Activated CD4-positive, alpha-beta T cell treated with anti-CD3 and anti-CD28 coated beads, Interleukin-2, amount 10 ng/mL, durations not matched to agents 24 days and 14 days (primary cell): ENCODE measurements around the gene DDIAS. TPM values are rescaled to one million over a fixed set of nuclear protein-coding genes. Genes with fewer than 3 reads are reported as not detected.
A peak's percentile ranks its signal among the peaks of the same experiment; 100 is the strongest.
"Not testable (repeated sequence)": the region's sequence is repeated elsewhere in the genome, so short reads cannot be mapped to it uniquely, and the experiment has no call there.

Experiments used
- DNase-seq: peaks from one replicate; pipeline ENCODE4 v3.0.0; 2022
- H3K27ac Mint-ChIP-seq: one replicate; pipeline ENCODE4 v1.8.0; 2022; ENCODE audit warnings: mild to moderate bottlenecking, mixed read lengths
- H3K27me3 Mint-ChIP-seq: one replicate; pipeline ENCODE4 v1.8.0; 2022; ENCODE audit warnings: mixed read lengths
- H3K36me3 Mint-ChIP-seq: one replicate; pipeline ENCODE4 v1.8.0; 2022; ENCODE audit warnings: low read depth, mild to moderate bottlenecking, mixed read lengths
- H3K4me1 Mint-ChIP-seq: one replicate; pipeline ENCODE4 v1.8.0; 2021; ENCODE audit warnings: mixed read lengths
- H3K4me3 Mint-ChIP-seq: one replicate; pipeline ENCODE4 v1.8.0; 2022; ENCODE audit warnings: mild to moderate bottlenecking, moderate library complexity, mixed read lengths
- H3K9me3 Mint-ChIP-seq: one replicate; pipeline ENCODE4 v1.8.0; 2021; ENCODE audit warnings: mixed read lengths
- intact Hi-C: fragments of 100-400 bp; cut with micrococcal nuclease; formaldehyde crosslinking; loops from one replicate; pipeline ENCODE4 v1.15.1; 2023
- total RNA-seq: library from RNA; stranded (reverse); gene quantifications from 2 replicates; pipeline ENCODE4 v1.2.3, GENCODE V29; 2022

Gene DDIAS
- total RNA-seq, 1 donor from 2014 or later = 26.9 TPM

DNA sequence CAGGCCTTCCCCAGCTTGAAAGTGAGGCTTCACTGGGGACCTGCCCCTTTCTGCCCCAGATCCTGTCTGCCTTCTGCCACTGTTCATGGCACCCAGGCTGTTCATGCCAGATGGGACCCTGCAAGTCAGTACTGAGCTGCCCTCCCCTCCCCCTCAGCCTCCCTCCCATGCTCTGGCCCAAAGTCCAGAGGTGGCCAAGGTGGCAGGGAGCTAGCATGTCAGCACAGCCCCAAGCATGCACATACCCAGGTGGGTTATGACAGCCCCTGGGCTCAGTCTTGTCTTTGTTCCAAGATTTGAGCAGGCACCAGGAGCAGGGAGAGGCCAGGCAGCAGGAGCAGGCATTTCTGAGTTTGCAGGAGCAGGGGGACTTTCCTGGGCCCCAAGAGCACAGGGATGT, 44.1 kb downstream of the DDIAS start:
- H3K4me3 Mint-ChIP-seq = no peak overlapping the region
- H3K27me3 Mint-ChIP-seq = peaks cover 14% of the 10 kb centered on the region
- DNase-seq = no peak
- no peaks in the 10 kb centered on the region for H3K4me1 Mint-ChIP-seq
- no peak overlapping the region for H3K27ac Mint-ChIP-seq
- peaks cover 15% of the 10 kb centered on the region for H3K9me3 Mint-ChIP-seq
- intact Hi-C loops = no loop called here
- peaks cover 4% of the 10 kb centered on the region for H3K36me3 Mint-ChIP-seq

DNA sequence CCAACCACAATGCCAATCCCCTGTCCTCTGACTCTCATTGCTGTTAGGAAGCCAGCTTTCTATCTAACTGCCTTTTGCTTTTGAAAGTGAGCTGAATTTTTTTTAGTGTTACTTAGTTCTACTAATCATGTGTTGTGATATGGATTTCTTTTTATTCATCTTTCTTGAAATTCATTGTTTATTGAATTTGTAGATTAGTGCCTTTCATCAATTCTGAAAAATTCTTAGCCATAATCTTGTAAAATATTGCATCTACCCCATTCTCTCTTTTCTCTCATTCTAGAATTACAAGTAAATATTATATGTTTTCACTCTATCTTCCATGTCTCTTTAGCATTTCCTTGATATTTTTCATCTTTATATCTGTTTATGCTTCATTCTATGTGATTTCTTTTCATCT, 47.8 kb downstream of the DDIAS start:
- intact Hi-C loops = no loop called here
- peaks cover 18% of the 10 kb centered on the region for H3K27me3 Mint-ChIP-seq
- H3K9me3 Mint-ChIP-seq = peaks cover 27% of the 10 kb centered on the region
- no peak for DNase-seq
- H3K4me1 Mint-ChIP-seq = no peaks in the 10 kb centered on the region
- H3K4me3 Mint-ChIP-seq = no peak overlapping the region
- H3K36me3 Mint-ChIP-seq = peaks cover 24% of the 10 kb centered on the region
- no peak overlapping the region for H3K27ac Mint-ChIP-seq

DNA sequence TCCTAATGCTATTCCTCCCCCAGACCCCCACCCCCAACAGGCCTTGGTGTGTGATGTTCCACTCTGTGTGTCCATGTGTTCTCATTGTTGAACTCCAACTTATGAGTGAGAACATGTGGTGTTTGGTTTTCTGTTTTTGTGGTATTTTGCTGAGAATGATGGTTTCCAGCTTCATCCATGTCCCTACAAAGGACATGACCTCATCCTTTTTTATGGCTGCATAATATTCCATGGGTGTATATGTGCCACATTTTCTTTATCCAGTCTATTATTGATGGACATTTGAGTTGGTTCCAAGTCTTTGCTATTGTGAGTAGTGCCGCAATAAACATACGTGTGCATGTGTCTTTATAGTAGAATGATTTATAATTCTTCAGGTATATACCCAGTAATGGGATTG, 49.0 kb downstream of the DDIAS start:
- Mint-ChIP-seq H3K9me3 (peaks cover 30% of the 10 kb centered on the region), H3K27me3 (peaks cover 18% of the 10 kb centered on the region), H3K36me3 (peaks cover 29% of the 10 kb centered on the region)
- DNase-seq, H3K4me3 Mint-ChIP-seq, H3K27ac Mint-ChIP-seq, H3K4me1 Mint-ChIP-seq, intact Hi-C loops: not testable (repeated sequence)

DNA sequence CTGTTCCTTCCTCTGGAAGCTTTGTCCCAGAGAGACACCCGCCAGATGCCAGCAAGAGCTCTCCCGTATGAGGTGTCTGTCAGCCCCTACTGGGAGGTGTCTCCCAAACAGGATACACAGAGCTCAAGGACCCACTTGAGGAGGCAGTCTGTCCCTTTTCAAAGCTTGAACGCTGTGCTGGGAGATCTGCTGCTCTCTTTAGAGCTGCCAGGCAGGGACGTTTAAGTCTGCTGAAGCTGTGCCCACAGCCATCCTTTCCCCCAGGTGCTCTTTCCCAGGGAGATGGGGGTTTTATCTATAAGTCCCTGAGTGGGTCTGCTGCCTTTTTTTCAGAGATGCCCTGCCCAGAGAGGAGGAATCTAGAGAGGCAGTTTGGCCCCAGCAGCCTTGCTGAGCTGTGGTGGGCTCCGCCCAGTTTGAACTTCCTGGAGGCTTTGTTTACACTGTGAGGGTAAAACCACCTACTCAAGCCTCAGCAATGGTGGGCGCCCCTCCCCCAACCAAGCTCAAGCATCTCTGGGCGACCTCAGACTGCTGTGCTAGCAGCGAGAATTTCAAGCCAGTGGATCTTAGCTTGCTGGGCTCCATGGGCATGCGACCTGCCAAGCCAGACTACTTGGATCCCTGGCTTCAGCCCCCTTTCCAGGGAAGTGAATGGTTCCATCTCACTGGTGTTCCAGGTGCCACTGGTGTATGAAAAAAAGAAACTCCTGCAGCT, 54.4 kb downstream of the DDIAS start:
- Mint-ChIP-seq H3K4me1 (peaks cover 49% of the 10 kb centered on the region), H3K9me3 (peaks cover 30% of the 10 kb centered on the region), H3K27ac (peak overlapping the region; percentile 60), H3K36me3 (peaks cover 35% of the 10 kb centered on the region), H3K4me3 (peak overlapping the region; percentile 40)
- peak; percentile 90 for DNase-seq
- H3K27me3 Mint-ChIP-seq, intact Hi-C loops: not testable (repeated sequence)

DNA sequence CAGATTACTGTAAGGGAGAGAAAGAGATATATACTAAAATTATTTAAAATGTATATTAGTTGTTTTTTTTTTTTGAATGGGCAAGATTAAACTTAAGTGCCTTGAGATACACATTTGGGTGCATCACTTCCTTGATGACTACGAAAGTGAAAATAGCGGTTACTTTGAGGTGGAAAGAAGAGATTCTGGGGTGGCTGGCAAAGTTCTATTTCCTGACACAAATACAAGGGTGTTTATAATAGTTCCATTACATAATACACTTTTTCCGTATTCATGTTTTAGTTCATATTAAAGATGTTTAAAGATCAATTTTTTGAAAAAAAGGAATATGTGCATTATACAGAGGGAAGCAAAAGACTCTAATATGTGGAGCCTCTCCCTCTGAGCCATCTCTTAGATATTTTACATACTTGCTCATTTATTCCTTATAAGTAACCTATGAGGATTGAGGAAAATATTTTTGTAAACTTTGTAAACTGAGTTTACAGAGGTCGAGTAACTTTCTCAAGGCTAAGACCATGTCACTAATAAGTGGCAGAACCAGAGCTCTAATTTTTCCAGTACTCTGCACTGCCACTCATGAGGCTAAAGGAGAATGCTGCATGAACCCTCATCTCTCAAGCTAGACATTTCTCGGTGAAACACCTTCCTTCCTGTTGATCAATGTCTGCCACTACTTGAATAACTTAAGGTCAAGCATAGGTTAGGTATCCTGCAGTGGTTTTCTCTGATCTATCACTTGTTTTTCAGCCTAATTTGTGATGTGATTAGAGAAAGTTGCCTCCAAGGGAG, 58.6 kb downstream of the DDIAS start:
- peak; percentile 86 for DNase-seq

DNA sequence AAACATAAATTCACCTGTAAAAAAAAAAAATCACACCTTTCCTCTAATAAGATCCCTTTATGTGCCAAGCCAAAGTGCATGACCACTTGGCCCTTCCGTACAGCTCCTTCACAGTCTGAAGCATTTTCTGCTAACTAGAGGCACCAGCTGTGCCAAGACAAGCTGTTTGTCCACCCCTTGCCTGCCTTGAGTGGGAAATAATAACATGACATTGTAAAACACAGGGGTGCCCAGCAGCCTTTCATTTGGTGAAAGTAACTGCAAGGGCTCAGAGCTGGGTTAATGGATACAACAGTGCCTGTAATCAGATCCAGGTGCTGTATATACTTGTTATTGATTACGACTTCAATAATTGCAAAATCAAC, 59.2 kb downstream of the DDIAS start:
- H3K4me1 Mint-ChIP-seq = peaks cover 48% of the 10 kb centered on the region
- peak overlapping the region; percentile 62 for H3K27ac Mint-ChIP-seq
- peaks cover 11% of the 10 kb centered on the region for H3K36me3 Mint-ChIP-seq
- H3K4me3 Mint-ChIP-seq = peak overlapping the region; percentile 62
- intact Hi-C loops = loop anchor here (1.0 to 2.0 kb wide), 5 partner anchors 18 to 60 kb away; partner anchors contain the start of genes DDIAS and PRCP
- peak; percentile 65 for DNase-seq
- peaks cover 5% of the 10 kb centered on the region for H3K27me3 Mint-ChIP-seq
- H3K9me3 Mint-ChIP-seq = peaks cover 14% of the 10 kb centered on the region

More for the DNA sequence above, 58.6 kb downstream of the DDIAS start:
- intact Hi-C loops = loop anchor here (1.0 to 2.0 kb wide), 5 partner anchors 18 to 59 kb away; partner anchors contain the start of genes DDIAS and PRCP
- Mint-ChIP-seq H3K27ac (peak overlapping the region; percentile 62), H3K27me3 (peaks cover 2% of the 10 kb centered on the region), H3K36me3 (peaks cover 14% of the 10 kb centered on the region), H3K4me1 (peaks cover 51% of the 10 kb centered on the region), H3K9me3 (peaks cover 14% of the 10 kb centered on the region), H3K4me3 (peak overlapping the region; percentile 62)

DNA sequence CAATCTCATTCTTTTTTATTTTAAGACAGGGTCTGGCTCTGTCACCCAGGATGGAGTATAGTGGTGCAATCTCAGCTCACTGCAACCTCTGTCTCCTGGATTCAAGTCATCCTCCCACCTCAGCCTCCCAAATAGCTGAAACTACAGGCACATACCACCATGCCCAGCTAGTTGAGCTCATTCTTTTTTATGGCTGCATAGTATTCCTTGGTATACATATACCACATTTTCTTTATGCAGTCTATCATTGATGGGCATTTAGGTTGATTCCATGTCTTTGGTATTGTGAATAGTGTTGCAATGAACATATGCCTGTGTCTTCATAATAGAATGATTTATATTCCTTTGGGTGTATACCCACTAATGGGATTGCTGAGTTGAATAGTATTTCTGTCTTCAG, 60.5 kb downstream of the DDIAS start:
- H3K27me3 Mint-ChIP-seq, intact Hi-C loops: not testable (repeated sequence)
- peaks cover 38% of the 10 kb centered on the region for H3K4me1 Mint-ChIP-seq

DNA sequence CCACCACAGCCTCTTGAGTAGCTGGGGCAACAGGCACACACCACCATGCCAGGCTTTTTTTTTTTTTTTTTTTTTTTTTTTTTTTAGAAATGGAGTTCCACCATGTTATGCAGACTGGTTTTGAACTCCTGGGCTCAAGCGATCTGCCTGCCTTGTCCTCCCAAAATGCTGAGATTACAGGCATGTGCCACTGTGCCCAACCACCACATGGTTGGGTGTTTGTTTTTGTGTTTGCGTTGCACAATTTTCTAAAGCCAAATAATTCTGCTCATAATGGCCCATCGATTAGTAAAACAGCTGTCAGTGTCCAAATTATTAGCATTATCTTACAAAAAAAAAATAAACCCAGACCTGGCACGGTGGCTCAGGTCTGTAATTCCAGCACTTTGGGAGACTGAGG, 65.8 kb downstream of the DDIAS start:
- Mint-ChIP-seq H3K27me3 (peaks cover 8% of the 10 kb centered on the region), H3K36me3 (peaks cover 4% of the 10 kb centered on the region), H3K4me3 (no peak overlapping the region), H3K9me3 (peaks cover 15% of the 10 kb centered on the region), H3K4me1 (peaks cover 17% of the 10 kb centered on the region), H3K27ac (no peak overlapping the region)
- intact Hi-C loops = no loop called here
- DNase-seq = no peak

More for the DNA sequence above, 60.5 kb downstream of the DDIAS start:
- not testable (repeated sequence) for H3K4me3 Mint-ChIP-seq, H3K27ac Mint-ChIP-seq, DNase-seq
- Mint-ChIP-seq H3K9me3 (peaks cover 13% of the 10 kb centered on the region), H3K36me3 (peaks cover 11% of the 10 kb centered on the region)

DNA sequence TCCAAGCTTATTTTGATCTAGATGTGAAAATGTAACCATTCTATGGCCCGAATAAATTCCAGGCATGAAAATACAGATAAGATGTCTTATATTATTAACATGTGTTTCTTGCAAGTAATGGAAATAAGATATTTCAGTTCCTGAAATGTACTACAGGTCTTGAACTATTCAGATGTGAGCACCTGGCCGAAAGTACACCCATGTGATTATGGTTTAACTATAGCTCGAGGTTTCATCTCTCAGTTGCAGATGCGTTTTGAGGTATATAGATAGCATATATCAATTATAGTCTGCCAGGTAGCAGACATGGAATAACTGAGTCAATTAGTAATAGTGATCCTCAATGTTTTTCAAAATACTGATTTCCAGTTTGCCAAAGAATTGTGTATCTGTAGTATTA, 68.3 kb downstream of the DDIAS start:
- Mint-ChIP-seq H3K4me3 (no peak overlapping the region), H3K27ac (no peak overlapping the region), H3K4me1 (peaks cover 13% of the 10 kb centered on the region), H3K36me3 (peaks cover 3% of the 10 kb centered on the region), H3K27me3 (peaks cover 15% of the 10 kb centered on the region), H3K9me3 (peaks cover 7% of the 10 kb centered on the region)
- intact Hi-C loops = no loop called here
- no peak for DNase-seq

DNA sequence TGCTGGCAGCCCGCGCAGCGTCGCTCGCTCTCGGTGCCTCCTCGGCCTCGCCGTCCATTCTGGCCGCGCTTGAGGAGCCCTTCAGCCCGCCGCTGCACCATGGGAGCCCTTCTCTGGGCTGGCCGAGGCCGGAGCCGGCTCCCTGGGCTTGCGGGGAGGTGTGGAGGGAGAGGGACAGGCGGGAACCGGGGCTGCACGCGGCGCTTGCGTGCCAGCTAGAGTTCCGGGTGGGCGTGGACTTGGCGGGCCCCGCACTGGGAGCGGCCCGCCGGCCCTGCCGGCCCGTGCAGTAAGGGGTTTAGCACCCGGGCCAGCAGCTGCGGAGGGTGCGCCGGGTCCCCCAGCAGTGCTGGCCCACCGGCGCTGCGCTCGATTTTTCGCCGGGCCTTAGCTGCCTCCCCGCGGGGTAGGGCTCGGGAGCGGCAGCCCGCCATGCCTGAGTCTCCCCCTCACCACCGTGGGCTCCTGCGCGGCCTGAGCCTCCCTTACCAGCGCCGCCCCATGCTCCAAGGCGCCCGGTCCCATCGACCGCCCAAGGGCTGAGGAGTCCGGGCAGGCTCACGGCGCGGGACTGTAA, 69.1 kb downstream of the DDIAS start:
- peaks cover 10% of the 10 kb centered on the region for H3K4me1 Mint-ChIP-seq
- H3K27ac Mint-ChIP-seq, H3K9me3 Mint-ChIP-seq, intact Hi-C loops, H3K4me3 Mint-ChIP-seq, H3K36me3 Mint-ChIP-seq, DNase-seq: not testable (repeated sequence)
- peaks cover 14% of the 10 kb centered on the region for H3K27me3 Mint-ChIP-seq

DNA sequence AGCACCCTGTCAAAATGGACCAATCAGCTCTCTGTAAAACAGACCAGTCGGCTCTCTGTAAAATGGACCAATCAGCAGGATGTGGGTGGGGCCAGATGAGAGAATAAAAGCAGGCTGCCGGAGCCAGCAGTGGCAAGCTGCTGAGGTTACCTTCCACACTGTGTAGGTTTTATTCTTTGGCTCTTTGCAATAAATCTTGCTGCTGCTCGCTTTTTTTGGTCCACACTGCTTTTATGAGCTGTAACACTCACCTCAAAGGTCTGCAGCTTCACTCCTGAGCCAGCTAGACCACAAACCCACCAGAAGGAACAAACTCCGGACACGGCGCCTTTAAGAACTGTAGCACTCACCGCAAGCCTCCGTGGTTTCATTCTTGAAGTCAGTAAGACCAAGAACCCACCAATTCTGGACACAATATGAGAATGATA, 70.0 kb downstream of the DDIAS start:
- H3K36me3 Mint-ChIP-seq, intact Hi-C loops: not testable (repeated sequence)
- peak overlapping the region; percentile 29 for H3K27ac Mint-ChIP-seq
- H3K9me3 Mint-ChIP-seq = peaks cover 13% of the 10 kb centered on the region
- H3K4me3 Mint-ChIP-seq = peak overlapping the region; percentile 66
- peaks cover 10% of the 10 kb centered on the region for H3K4me1 Mint-ChIP-seq
- DNase-seq = peak; percentile 77
- peaks cover 16% of the 10 kb centered on the region for H3K27me3 Mint-ChIP-seq

DNA sequence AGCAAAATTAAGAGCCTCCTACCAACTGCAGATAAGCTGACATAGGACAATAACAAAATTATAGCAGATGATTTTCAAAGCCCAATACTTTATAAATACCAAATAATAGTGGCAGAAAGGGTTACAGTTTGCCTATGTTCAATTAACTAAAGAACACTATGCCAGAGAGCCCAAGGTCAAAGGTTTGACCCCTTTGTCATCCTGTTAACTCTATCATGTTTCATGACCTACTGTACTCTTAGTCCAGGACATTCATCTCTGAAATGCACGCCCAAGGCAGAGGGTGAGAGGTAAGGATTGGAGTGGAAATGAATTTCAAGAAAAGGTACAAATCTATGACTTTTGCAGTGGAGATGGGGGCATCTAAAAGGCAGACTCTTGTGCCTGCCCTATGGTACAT, 70.6 kb downstream of the DDIAS start:
- H3K27ac Mint-ChIP-seq = no peak overlapping the region
- peaks cover 4% of the 10 kb centered on the region for H3K36me3 Mint-ChIP-seq
- no peak for DNase-seq
- H3K4me3 Mint-ChIP-seq = peak overlapping the region; percentile 66
- intact Hi-C loops = no loop called here
- H3K4me1 Mint-ChIP-seq = peaks cover 10% of the 10 kb centered on the region
- H3K27me3 Mint-ChIP-seq = peaks cover 16% of the 10 kb centered on the region
- peaks cover 13% of the 10 kb centered on the region for H3K9me3 Mint-ChIP-seq

DNA sequence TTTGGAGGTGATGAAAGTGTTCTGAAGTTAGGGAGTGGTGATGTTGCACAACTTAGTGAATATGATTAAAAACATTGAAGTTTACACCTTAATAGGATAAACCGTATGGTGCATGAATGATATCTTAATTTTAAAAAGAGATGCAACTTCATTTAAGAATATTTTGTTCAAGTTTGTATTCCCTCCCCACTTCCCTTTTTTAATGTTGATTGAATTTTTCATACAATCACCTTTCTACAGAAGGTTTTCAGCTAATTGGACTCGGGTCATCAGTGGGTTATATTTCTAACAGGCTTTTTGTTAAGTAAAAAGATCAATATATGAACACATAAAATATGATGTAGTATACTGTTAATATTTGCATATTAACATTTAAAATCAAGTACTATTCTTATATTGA, 72.6 kb downstream of the DDIAS start:
- Mint-ChIP-seq H3K27ac (no peak overlapping the region), H3K9me3 (peaks cover 6% of the 10 kb centered on the region), H3K36me3 (peaks cover 8% of the 10 kb centered on the region), H3K4me1 (peaks cover 24% of the 10 kb centered on the region), H3K27me3 (peaks cover 16% of the 10 kb centered on the region), H3K4me3 (no peak overlapping the region)
- no peak for DNase-seq
- intact Hi-C loops = no loop called here

DNA sequence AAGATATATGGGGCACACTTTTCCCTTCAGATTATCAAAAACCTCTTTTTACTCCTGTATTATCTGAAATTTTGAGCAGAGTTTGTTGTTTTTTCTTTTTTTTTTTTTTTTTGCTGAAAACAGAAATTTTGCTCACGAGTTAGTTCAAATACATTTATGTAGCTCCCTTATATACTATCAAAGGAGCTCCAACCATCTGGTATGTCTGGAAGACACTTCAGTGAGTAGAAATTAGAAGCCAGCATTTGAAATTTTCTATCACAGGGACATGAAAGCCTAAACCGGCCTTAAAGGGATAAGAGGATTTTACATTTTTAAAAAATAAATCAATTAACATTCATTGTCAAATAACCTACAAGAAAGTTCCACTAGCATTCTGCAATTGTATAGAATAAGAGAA, 73.3 kb downstream of the DDIAS start:
- peaks cover 16% of the 10 kb centered on the region for H3K27me3 Mint-ChIP-seq
- intact Hi-C loops = loop anchor here (5.0 kb wide), 1 partner anchor 73 kb away; the partner anchor contains the start of genes DDIAS and PRCP
- peaks cover 6% of the 10 kb centered on the region for H3K9me3 Mint-ChIP-seq
- DNase-seq = no peak
- H3K36me3 Mint-ChIP-seq = peaks cover 10% of the 10 kb centered on the region
- no peak overlapping the region for H3K27ac Mint-ChIP-seq
- H3K4me3 Mint-ChIP-seq = no peak overlapping the region
- H3K4me1 Mint-ChIP-seq = peaks cover 29% of the 10 kb centered on the region
